GM21528 (cell line): ENCODE measurements around the gene STXBP2.

Experiments used
- ATAC-seq: cut with Tn5 transposase; IDR thresholded peaks from one replicate; pipeline ENCODE4 v1.9.1; 2021; ENCODE audit warnings: mild to moderate bottlenecking, moderate library complexity; ENCODE audit not compliant: unreplicated experiment, low FRiP score

Gene STXBP2

DNA sequence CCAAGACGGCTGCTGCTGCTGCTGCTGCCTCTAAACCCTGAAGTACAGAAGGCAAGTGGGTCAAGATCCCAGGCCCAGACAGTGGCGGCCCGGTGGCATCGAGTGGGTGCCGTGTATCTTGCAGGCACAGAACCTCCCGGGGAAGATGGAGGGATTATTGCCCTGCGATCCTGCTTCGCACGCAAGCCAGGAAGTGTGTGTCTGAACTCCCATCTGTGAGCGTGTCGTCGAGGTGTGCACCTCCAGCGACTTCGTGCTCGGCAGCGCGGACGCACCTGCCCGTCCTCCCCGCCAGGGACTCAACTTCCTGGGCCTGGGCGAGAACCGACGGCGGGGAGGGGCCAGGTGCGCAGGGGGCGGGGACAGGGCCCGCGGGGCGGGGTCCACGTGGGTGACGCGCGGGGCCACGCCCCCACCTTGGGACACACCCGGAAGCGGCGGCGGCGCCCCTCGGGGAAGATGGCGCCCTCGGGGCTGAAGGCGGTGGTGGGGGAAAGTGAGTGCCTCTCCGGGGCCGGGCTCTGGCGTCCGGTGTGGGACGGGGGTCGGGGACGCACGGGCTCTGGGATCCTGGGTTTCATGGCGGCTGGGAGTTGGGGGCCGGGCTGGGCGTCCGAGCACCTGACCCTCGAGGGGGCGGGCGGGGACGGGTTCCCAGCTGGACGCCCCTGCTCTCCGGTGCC is at the start of gene STXBP2:
Gene STXBP2, plus strand, starts transcription at position 420 of the 683 bp plus-strand sequence. Its CDS starts 40 bp downstream, at position 460.
- peak; percentile 47 for ATAC-seq

- ATAC-seq: no peak
These were observed 47.1 kb upstream of the STXBP2 start for GRCh38 chr19:7589822-7590221.

DNA sequence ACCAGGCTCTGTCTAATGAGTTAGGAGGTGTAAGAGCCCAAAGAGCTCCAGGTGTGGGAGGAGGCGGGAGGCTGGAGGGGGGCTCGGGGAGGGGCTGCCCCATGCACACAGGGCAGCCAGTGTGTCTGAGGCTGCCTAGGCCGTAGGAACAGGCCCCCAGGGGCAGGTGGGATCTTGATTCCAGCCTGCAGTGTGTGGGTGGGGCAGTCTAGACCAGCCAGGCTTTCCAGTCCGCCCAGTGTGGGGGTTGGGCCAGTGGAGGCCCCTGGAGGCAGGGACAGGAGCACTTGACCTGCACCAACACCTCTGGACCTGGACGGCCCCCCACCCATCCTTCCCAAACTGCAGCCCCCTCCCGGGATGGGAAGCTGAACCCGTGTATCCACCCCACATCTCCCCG is 46.7 kb upstream of the STXBP2 start:
- no peak for ATAC-seq

- ATAC-seq: no peak
These were observed 41.3 kb upstream of the STXBP2 start, which contains the start of gene CAMSAP3 for GRCh38 chr19:7595466-7596133. CAMSAP3 (plus strand) TSS chr19:7595863; CDS start chr19:7596003, 140 bp downstream.

GRCh38 chr19:7596211-7596937 is 40.5 kb upstream of the STXBP2 start:
- ATAC-seq: no peak

GRCh38 chr19:7597689-7598088 is 39.2 kb upstream of the STXBP2 start:
- ATAC-seq: no peak

DNA sequence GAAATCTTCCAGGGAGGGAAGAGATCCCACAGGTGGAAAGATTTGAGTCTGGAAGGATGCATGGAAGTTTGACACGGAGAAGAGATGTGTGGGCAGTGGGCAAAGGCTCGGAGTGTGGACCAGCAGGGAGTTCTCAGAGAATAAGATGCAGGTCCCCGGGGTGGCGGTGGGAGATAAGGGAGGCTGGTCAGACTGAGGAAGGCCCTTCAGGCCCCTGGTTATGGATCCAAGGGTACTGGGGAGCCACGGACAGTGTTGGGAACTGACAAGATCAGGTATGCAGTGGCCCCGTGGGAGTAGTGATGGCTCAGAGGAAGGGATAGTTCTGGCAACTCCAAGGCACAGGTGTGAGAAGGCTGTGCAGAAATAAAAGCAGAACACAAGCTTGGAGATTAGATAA is 38.7 kb upstream of the STXBP2 start:
- no peak for ATAC-seq

DNA sequence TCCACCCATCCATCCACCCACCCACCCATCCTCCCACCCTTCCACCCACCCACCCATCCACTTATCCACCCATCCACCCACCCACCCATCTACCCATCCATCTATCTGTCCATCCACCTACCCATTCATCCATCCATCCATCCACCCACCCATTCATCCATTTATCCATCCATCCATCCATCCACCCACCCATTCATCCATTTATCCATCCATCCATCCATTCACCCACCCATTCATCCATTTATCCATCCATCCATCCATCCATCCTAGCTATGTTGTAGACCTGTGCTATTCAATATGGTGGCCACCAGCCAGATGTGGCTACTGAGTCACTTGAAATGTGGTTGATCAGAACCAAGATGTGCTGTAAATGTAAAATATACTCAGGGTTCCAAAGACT is 36.2 kb upstream of the STXBP2 start:
- ATAC-seq: no peak

- no peak for ATAC-seq
These were observed 34.5 kb upstream of the STXBP2 start for GRCh38 chr19:7602240-7602934.

DNA sequence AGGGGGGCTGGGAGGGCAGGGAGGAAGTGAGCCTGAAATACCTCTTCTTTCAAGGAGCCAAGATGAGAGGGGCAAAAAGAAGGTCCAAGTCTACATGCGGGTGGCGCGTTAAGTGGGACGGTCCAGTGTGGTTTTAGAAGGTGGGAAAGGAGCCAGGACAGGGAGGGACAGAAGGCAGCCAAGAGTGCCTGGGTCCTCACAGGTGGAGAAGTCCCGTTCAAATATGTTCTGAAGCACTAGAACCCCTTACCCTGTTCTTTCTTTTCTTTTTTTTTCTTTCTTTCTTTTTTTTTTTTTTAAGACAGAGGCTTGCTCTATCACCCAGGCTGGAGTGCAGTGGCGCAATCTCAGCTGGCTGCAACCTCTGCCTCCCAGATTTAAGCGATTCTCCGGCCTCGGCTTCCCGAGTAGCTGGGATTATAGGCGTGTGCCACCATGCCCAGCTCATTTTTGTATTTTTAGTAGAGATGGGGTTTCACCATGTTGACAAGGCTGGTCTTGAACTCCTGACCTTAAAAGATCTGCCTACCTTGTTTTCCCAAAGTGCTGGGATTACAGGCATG is 33.9 kb upstream of the STXBP2 start:
- ATAC-seq: no peak

GRCh38 chr19:7603919-7604318 is 33.0 kb upstream of the STXBP2 start:
- no peak for ATAC-seq

DNA sequence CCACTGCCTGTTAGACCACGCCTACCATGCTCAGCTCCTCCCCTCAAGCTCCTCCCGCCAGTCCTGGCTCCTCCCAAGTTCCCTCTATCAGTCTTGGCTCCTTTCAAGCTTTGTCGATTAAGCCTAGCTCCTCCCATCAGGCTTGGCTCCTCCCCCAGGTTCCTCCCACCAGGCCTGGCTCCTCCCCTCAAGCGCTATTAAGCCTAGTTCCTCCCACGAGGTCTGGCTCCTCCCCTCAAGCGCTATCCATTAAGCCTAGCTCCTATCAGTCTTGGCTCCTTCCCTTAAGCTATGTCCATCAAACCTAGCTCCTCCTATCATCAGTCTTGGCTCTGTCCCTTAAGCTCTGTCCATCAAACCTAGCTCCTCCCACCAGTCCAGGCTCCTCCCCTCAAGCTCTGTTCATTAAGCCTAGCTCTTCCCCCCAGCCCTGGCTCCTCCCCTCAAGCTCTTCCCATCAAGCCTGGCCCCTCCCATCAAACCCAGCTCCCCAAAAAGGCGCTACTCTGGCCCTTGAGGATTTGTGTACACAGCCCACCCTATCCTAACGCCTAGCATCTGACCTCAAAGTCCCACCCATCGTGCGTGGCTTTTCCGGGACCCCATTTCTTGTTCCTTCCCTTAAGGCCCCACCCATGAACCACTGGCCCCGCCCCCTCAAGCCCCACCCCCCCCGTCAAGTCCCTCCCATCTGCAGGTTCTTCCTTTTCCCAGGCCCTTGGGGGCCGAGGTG is 31.3 kb upstream of the STXBP2 start:
- ATAC-seq: no peak

DNA sequence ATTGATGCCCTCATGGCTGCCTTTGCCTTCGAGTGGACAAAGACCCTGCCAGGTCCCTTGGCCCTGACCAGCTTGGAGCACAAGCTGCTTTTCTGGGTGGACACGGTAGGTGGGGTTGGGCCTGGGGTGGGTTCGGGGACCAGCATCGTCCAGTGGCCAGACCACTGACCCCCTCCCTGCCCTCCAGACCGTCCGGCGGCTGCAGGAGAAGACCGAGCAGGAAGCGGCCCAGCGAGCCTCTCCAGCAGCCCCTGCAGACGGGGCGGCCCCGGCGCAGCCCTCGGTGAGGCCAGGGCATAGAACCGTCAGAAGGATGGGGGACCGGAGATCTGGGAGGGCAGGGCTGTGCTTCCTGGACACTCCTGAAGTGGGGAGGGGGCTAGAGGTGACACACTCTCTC is 30.6 kb upstream of the STXBP2 start:
- no peak for ATAC-seq

GRCh38 chr19:7607212-7607873 is 29.6 kb upstream of the STXBP2 start:
- ATAC-seq: no peak

DNA sequence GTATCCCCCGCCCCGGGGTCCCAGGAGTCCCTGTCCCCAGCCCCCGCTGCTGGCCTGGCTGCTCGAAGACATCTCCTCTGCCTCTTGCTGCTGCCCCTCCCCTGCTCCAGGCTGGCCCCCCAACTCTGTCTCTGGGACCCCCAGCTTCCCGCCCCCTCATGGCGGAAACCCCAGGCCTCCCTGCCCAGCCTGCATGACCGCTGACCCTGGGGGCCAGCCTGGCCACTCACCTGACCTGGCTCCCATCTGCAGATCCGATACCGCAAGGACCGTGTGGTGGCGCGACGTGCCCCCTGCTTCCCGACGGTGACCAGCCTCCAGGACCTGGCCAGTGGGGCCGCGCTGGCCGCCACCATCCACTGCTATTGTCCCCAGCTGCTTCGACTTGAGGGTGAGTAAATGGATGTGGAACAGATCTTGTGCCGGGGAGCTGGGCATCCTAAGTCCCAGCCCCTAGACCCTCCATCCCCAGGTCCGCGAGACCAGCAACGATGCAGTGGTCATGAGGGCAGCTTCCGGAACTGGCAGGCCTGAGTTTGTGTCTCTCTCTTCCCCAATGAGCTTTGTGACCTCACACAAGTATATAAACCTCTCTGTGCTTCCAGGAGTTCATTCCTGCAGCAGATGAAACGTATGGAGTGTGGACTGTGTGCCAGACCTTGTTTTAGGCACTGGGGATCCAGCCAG is 28.9 kb upstream of the STXBP2 start:
- no peak for ATAC-seq

DNA sequence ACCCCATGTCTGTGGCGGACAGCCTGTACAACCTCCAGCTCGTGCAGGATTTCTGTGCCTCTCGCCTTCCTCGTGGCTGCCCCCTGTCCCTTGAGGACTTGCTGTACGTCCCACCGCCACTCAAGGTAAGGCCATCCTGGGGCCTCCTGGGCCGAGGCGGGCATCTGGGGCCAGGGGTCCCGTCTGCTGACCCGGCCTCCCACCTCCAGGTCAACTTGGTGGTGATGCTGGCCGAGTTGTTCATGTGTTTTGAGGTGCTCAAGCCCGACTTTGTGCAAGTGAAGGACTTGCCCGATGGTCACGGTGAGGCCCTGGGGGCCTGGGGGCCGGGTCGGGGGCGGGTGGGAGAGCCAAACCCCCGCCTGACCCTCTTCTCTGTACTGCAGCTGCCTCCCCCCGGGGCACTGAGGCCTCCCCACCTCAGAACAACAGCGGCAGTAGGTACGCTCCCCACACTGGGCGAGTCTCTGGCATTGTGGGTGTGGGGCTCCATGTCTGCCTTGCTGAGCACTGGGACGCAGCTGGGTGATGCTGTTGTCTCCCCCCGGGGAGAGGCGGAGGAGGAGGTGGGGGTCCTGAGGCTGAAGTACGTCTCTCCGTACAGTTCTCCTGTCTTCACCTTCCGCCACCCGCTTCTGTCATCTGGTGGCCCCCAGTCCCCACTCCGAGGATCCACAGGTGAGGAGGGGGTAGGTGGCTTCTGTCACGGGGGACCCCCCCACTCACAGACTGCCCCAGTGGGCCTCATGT is 26.2 kb upstream of the STXBP2 start:
- no peak for ATAC-seq

DNA sequence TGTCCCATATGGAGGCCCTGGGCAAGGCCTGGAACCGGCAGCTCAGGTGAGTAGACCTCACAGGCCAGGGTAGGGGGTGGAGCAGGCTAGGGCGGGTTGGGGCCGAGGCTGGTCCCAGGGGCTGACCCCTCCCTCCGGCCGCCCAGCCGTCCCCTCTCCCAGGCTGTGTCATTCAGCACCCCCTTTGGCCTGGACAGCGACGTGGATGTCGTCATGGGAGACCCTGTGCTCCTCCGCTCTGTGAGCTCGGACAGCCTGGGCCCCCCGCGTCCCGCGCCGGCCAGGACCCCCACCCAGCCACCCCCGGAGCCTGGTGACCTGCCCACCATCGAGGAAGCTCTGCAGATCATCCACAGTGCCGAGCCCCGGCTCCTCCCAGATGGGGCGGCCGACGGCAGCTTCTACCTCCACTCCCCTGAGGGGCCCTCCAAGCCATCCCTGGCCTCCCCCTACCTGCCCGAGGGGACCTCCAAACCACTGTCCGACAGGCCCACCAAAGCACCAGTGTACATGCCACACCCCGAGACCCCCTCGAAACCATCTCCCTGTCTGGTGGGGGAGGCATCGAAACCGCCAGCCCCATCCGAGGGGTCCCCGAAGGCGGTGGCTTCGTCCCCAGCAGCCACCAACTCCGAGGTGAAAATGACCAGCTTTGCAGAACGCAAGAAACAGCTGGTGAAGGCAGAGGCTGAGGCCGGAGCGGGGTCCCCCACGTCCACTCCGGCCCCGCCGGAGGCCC is 25.2 kb upstream of the STXBP2 start:
- ATAC-seq: no peak
